PC-3 (cell line): ENCODE measurements around the gene TXNDC11. TPM values are rescaled to one million over a fixed set of nuclear protein-coding genes. Genes with fewer than 3 reads are reported as not detected.

ENCODE experiments used
- ATAC-seq: fragments of 200-7000 bp; cut with Tn5 transposase; 2 replicates; pipeline ENCODE4 v1.9.1; 2020; ENCODE audit warnings: mild to moderate bottlenecking, moderate library complexity
- BruUV-seq: library from RNA; stranded (reverse); fragments of 400-500 nt; replicated peaks from 2 replicates; lab custom pipeline; 2021; lab: Mats Ljungman, UMichigan
- CTCF ChIA-PET: fragments of 300-600 bp; sonication (Branson Sonifier 250); formaldehyde crosslinking; loops from one replicate; lab custom pipeline; 2022; ENCODE audit warnings: antibody characterized with exemption; lab: Charles Lee
- POLR2A ChIA-PET: fragments of 300-600 bp; sonication (Branson Sonifier 250); formaldehyde crosslinking; loops from one replicate; lab custom pipeline; 2022; ENCODE audit warnings: antibody characterized with exemption; ENCODE audit not compliant: unreplicated experiment; lab: Charles Lee
- DNase-seq: peaks from one replicate; pipeline ENCODE4 v3.0.0-alpha.2; 2015
- H2AFZ ChIP-seq: fragments of 300-600 bp; sonication (generic); 2 replicates; pipeline ENCODE4 v1.6.0; 2016; ENCODE audit warnings: antibody characterized with exemption, low read length
- H3F3A ChIP-seq: fragments of 300-600 bp; sonication (generic); one replicate; pipeline ENCODE4 v1.6.0; 2017; ENCODE audit warnings: antibody characterized with exemption, low read length, control low read depth, mild to moderate bottlenecking; ENCODE audit not compliant: unreplicated experiment
- H3K27ac ChIP-seq: fragments of 300-600 bp; sonication (generic); 2 replicates; pipeline ENCODE4 v1.5.1; 2016; ENCODE audit warnings: mild to moderate bottlenecking, low read length
- H3K27me3 ChIP-seq: fragments of 300-600 bp; sonication (generic); 2 replicates; pipeline ENCODE4 v1.6.1; 2016; ENCODE audit warnings: low read length, mixed read lengths
- H3K36me3 ChIP-seq: fragments of 300-600 bp; sonication (generic); 2 replicates; pipeline ENCODE4 v1.6.1; 2016; ENCODE audit warnings: low read depth, mixed run types, low read length, mixed read lengths
- H3K4me1 ChIP-seq: fragments of 300-600 bp; sonication (generic); 2 replicates; pipeline ENCODE4 v1.5.1; 2016; ENCODE audit warnings: low read length; ENCODE audit not compliant: insufficient read depth
- H3K4me2 ChIP-seq: fragments of 300-600 bp; sonication (generic); 2 replicates; pipeline ENCODE4 v1.6.0; 2016; ENCODE audit warnings: low read length
- H3K4me3 ChIP-seq: fragments of 300-600 bp; sonication (generic); 2 replicates; pipeline ENCODE4 v1.5.1; 2016; ENCODE audit warnings: mild to moderate bottlenecking, low read length, mixed read lengths
- H3K79me2 ChIP-seq: fragments of 300-600 bp; sonication (generic); 2 replicates; pipeline ENCODE4 v1.6.1; 2017; ENCODE audit warnings: low read length, mixed read lengths
- H3K9ac ChIP-seq: fragments of 300-600 bp; sonication (generic); 2 replicates; pipeline ENCODE4 v1.6.0; 2016; ENCODE audit warnings: mild to moderate bottlenecking, low read length
- H3K9me2 ChIP-seq: fragments of 300-600 bp; sonication (generic); replicated peaks from 2 replicates; pipeline ENCODE4 v1.6.1; 2016; ENCODE audit warnings: mixed run types, low read length, mixed read lengths
- H3K9me3 ChIP-seq: fragments of 300-600 bp; sonication (generic); 2 replicates; pipeline ENCODE4 v1.6.1; 2016; ENCODE audit warnings: low read length, mixed read lengths
- H4K20me1 ChIP-seq: fragments of 300-600 bp; sonication (generic); 2 replicates; pipeline ENCODE4 v1.6.1; 2016; ENCODE audit warnings: low read length, mixed read lengths
- CTCF ChIP-seq: fragments of 300-600 bp; sonication (generic); conservative IDR thresholded peaks from 2 replicates; pipeline ENCODE4 v1.5.1; 2017; ENCODE audit warnings: antibody characterized with exemption, low read depth, mild to moderate bottlenecking, low read length
- EZH2 ChIP-seq: fragments of 300-600 bp; sonication (generic); IDR thresholded peaks from one replicate; pipeline ENCODE4 v1.6.1; 2017; ENCODE audit warnings: antibody characterized with exemption, mild to moderate bottlenecking, low read length; ENCODE audit not compliant: unreplicated experiment
- EZH2phosphoT487 ChIP-seq: fragments of 300-600 bp; sonication (generic); IDR thresholded peaks from 2 replicates; pipeline ENCODE4 v1.6.1; 2018; ENCODE audit warnings: mild to moderate bottlenecking, antibody characterized with exemption, low read length, borderline replicate concordance
- intact Hi-C: fragments of 100-400 bp; cut with micrococcal nuclease; formaldehyde crosslinking; loops from 2 replicates; pipeline ENCODE4 v1.9.0; 2023
- total RNA-seq: library from RNA; depleted of rRNA; stranded (reverse); fragments of >200 nt; gene quantifications from 2 replicates; pipeline ENCODE4 v1.2.3, GENCODE V29; 2014

TXNDC11 gene
- total RNA-seq, 1 experiment from 2014 or later: 20.2 TPM

- no peak for DNase-seq
- ChIA-PET CTCF (no interaction called here), POLR2A (no interaction called here)
- BruUV-seq: no TSS peak
- ATAC-seq: no peak
- H3K9me2 ChIP-seq: no peaks in the 10 kb centered on the region
- no peaks in the 10 kb centered on the region for H3K4me1 ChIP-seq
- H3K4me2 ChIP-seq: no peak overlapping the region
- H3K27ac ChIP-seq: no peak overlapping the region
- H4K20me1 ChIP-seq: no peaks in the 10 kb centered on the region
- intact Hi-C loops: no loop called here
- H3K9me3 ChIP-seq: no peaks in the 10 kb centered on the region
- H3K27me3 ChIP-seq: no peaks in the 10 kb centered on the region
- H2AFZ ChIP-seq: no peak overlapping the region
- no peaks in the 10 kb centered on the region for H3K79me2 ChIP-seq
- no peaks in the 10 kb centered on the region for H3F3A ChIP-seq
- no peaks in the 10 kb centered on the region; the same call in 1 of the 2 replicates for H3K36me3 ChIP-seq
- H3K4me3 ChIP-seq: no peak overlapping the region
- H3K9ac ChIP-seq: no peak overlapping the region
- TF ChIP-seq EZH2 (no peak), CTCF (no peak), EZH2phosphoT487 (no peak)
Measured at GRCh38 chr16:11677959-11678881, 64.4 kb downstream of the TXNDC11 start.

GRCh38 chr16:11677451-11677951 is 65.2 kb downstream of the TXNDC11 start:
- no peaks in the 10 kb centered on the region for H3K9me3 ChIP-seq
- no TSS peak for BruUV-seq
- no peaks in the 10 kb centered on the region for H3K9me2 ChIP-seq
- H2AFZ ChIP-seq: no peak overlapping the region
- H3K36me3 ChIP-seq: no peaks in the 10 kb centered on the region; the same call in 1 of the 2 replicates
- no peaks in the 10 kb centered on the region for H3K4me1 ChIP-seq
- H3K4me2 ChIP-seq: no peak overlapping the region
- no peak overlapping the region for H3K9ac ChIP-seq
- intact Hi-C loops: no loop called here
- H3K27me3 ChIP-seq: no peaks in the 10 kb centered on the region
- CTCF ChIA-PET: no interaction called here
- TF ChIP-seq EZH2phosphoT487 (no peak), EZH2 (no peak), CTCF (no peak)
- no peaks in the 10 kb centered on the region for H3K79me2 ChIP-seq
- H3F3A ChIP-seq: no peaks in the 10 kb centered on the region
- DNase-seq (no peak), ATAC-seq (peak; percentile 47; the same call in 1 of the 2 replicates)
- H3K4me3 ChIP-seq: no peak overlapping the region
- POLR2A ChIA-PET: no interaction called here
- H4K20me1 ChIP-seq: no peaks in the 10 kb centered on the region
- H3K27ac ChIP-seq: no peak overlapping the region

- Histone ChIP-seq H3K9me3 (no peaks in the 10 kb centered on the region), H3K4me1 (no peaks in the 10 kb centered on the region), H3K9me2 (no peaks in the 10 kb centered on the region), H3K27ac (no peak overlapping the region), H3K79me2 (no peaks in the 10 kb centered on the region), H3K4me3 (no peak overlapping the region), H3K27me3 (no peaks in the 10 kb centered on the region), H3K4me2 (no peak overlapping the region), H3K9ac (no peak overlapping the region), H4K20me1 (no peaks in the 10 kb centered on the region), H3K36me3 (no peaks in the 10 kb centered on the region; the same call in 1 of the 2 replicates), H2AFZ (no peak overlapping the region), H3F3A (no peaks in the 10 kb centered on the region)
- intact Hi-C loops: no loop called here
- POLR2A ChIA-PET: no interaction called here
- DNase-seq: no peak
- CTCF ChIA-PET: no interaction called here
- TSS peak; percentile 22 for BruUV-seq
- ATAC-seq: no peak
- no peak for TF ChIP-seq EZH2
- no peak for TF ChIP-seq CTCF
- no peak for TF ChIP-seq EZH2phosphoT487
Measured at GRCh38 chr16:11676799-11677198, 65.9 kb downstream of the TXNDC11 start.
